GM12878 (cell line): Measurements from ENCODE around the gene NAP1L4.

ENCODE experiments used
- BCL11A ChIP-seq: IDR thresholded peaks from 2 replicates; pipeline ENCODE4 v1.6.1; 2011; ENCODE audit warnings: low read depth, low read length
- FOXK2 ChIP-seq: fragments of 450-650 bp; IDR thresholded peaks from 2 replicates; pipeline ENCODE4 v1.6.1; 2017; ENCODE audit warnings: mild to moderate bottlenecking, moderate library complexity
- MAX ChIP-seq: IDR thresholded peaks from 2 replicates; pipeline ENCODE4 v1.6.1; 2012; ENCODE audit warnings: low read depth, low read length, improper control_type of control experiment
- SREBF1 ChIP-seq: IDR thresholded peaks from 2 replicates; pipeline ENCODE4 v1.6.1; 2012; ENCODE audit warnings: mild to moderate bottlenecking, low read length
- TAF1 ChIP-seq: IDR thresholded peaks from 2 replicates; pipeline ENCODE4 v1.6.1; 2011; ENCODE audit warnings: mild to moderate bottlenecking, low read depth, low read length, borderline replicate concordance
- YBX1 ChIP-seq: fragments of 450-650 bp; IDR thresholded peaks from 2 replicates; pipeline ENCODE4 v1.6.1; 2016; ENCODE audit warnings: antibody characterized with exemption
- ZZZ3 ChIP-seq: IDR thresholded peaks from 2 replicates; pipeline ENCODE4 v1.6.1; 2011; ENCODE audit warnings: low read depth; ENCODE audit not compliant: control insufficient read depth, insufficient read length
- TF ChIP-seq, protein P1 (sequence below): IDR thresholded peaks from 2 replicates; pipeline ENCODE4 v1.6.1; 2011; ENCODE audit warnings: low read depth, low read length, improper control_type of control experiment, borderline replicate concordance

DNA sequence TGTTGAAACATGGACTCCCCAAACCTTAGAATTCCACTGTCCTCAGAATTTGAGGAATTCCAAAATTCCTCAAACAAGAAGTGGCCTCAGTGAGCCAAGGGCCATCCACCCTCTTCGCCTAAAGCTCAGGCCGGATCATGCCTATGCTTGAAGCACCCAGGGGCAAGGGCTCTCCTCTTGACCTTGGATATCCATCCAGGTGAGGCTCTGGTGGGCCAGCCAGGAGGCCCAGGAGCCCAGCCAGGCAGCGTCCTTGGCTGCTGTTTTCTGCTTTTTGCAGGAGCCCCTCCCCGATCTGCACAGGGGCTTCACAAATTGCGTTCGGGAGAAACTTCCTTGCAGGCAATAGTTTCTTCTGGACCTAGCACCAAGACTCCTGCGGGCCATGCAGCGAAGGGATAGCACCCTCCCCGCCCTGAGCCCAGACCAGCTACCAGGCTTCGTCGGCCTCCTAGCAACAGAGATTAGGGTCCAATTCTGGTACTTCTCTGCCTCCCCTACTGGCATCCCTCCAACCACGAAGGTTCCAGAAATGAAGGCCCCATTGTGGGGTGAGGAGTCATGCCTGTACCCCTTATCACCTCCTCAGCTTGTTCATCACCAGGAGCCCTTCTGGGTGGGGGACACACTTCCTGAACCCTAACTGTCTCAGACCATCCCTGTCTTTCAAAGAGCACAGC is 64.9 kb downstream of the NAP1L4 start:
- no peak for TF ChIP-seq TAF1
- no peak for TF ChIP-seq FOXK2
- TF ChIP-seq BCL11A, result no peak
- no peak for TF ChIP-seq YBX1
- TF ChIP-seq, protein P1, sequence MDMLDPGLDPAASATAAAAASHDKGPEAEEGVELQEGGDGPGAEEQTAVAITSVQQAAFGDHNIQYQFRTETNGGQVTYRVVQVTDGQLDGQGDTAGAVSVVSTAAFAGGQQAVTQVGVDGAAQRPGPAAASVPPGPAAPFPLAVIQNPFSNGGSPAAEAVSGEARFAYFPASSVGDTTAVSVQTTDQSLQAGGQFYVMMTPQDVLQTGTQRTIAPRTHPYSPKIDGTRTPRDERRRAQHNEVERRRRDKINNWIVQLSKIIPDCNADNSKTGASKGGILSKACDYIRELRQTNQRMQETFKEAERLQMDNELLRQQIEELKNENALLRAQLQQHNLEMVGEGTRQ, result no peak
- no peak for TF ChIP-seq MAX
- TF ChIP-seq ZZZ3, result no peak
- no peak for TF ChIP-seq SREBF1
